BJ (cell line): ENCODE measurements around the gene ZSWIM9. TPM values are rescaled to one million over a fixed set of nuclear protein-coding genes. Genes with fewer than 3 reads are reported as not detected.

ENCODE experiments used
- CTCF ChIA-PET: fragments of 350-600 bp; formaldehyde crosslinking; extraction: SDS; loops from one replicate; lab custom pipeline; 2021; ENCODE audit warnings: antibody characterized with exemption, inconsistent platforms; lab: Yijun Ruan, JAX
- POLR2A ChIA-PET: fragments of 300-600 bp; sonication (Branson Sonifier 250); formaldehyde crosslinking; extraction: SDS; loops from one replicate; lab custom pipeline; 2021; ENCODE audit warnings: antibody characterized with exemption; lab: Charles Lee
- DNase-seq: peaks from one replicate; pipeline ENCODE4 v3.0.0-alpha.2; 2011; ENCODE audit warnings: low read depth
- H3K27me3 ChIP-seq: 2 replicates; pipeline ENCODE4 v1.6.0; 2011; ENCODE audit warnings: low read length; ENCODE audit not compliant: control insufficient read depth, insufficient read depth
- H3K36me3 ChIP-seq: 2 replicates; pipeline ENCODE4 v1.5.1; 2011; ENCODE audit warnings: low read length; ENCODE audit not compliant: control insufficient read depth, insufficient read depth
- H3K4me3 ChIP-seq: 2 replicates; pipeline ENCODE4 v1.5.1; 2011; ENCODE audit warnings: low read depth, mild to moderate bottlenecking, control low read depth, low read length
- CTCF ChIP-seq: IDR thresholded peaks from 2 replicates; pipeline ENCODE4 v1.5.1; 2011; ENCODE audit warnings: low read depth, mild to moderate bottlenecking, control low read depth, inconsistent platforms, low read length, moderate library complexity; ENCODE audit not compliant: insufficient read depth
- polyA plus RNA-seq: library from polyadenylated mRNA; depleted of rRNA; stranded (reverse); fragments of >200 nt; gene quantifications from 2 replicates; pipeline ENCODE4 v1.2.3, GENCODE V29; 2011

The ZSWIM9 gene
- polyA plus RNA-seq, 1 experiment = 0.75 TPM

DNA sequence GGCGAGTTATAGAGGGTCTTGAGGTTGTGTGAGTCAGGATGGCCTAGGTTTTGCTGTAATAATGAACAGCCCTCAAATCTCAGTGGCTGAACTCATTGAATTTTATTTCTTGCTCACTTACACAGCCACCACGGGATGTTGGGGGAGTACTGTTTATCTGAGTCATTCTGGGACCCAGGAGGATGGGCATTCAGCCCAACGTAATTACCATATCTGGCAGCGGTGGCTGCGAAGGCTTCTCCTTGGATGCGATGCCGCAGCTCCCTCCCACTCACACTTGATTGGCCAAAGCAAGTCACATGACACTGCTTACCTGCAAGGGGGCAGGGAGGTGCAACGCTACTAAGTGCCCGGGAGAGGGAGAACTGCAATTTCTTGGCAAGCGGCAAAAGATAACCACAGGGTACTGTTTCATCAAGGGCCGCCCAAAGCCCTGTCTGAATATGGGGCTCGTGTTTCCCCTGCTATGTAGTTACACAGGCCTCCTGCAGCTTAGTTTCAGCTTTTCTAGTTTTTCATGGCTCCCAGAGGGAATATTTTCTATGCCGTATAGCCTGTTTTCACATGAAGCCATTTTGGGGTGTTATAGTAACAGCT is 19.9 kb downstream of the ZSWIM9 start:
- Histone ChIP-seq H3K4me3 (no peak overlapping the region), H3K27me3 (no peaks in the 10 kb centered on the region), H3K36me3 (peaks cover 5% of the 10 kb centered on the region)
- no peak for TF ChIP-seq CTCF
- CTCF ChIA-PET = interaction anchor here (1.5 to 2.1 kb wide), 2 partner anchors 11 to 13 kb away, joined by 3 to 13 read pairs; no protein-coding TSS in a partner anchor
- POLR2A ChIA-PET = no interaction called here
- no peak for DNase-seq

DNA sequence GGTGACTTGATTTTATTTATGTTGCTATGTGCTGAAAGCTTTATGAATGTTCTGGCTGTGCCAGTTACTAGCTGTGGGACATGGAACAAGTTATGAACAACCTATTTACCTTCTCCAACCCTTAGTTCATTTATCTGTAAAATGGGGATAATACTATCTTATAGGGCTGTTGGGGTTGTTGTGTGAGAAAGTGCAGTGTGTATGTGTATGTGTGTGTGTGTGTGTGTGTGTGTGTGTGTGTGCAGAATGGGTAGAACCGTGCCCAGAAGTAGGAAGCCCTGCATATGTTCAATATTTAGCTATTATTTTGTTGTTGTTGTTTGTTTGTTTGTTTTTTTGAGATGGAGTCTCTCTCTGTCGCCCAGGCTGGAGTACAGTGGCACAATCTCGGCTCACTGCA is 20.4 kb downstream of the ZSWIM9 start:
- H3K4me3 ChIP-seq = no peak overlapping the region
- CTCF ChIA-PET = interaction anchor here (0.6 to 2.1 kb wide), 4 partner anchors 12 to 227 kb away, joined by 3 to 13 read pairs (median 3); no protein-coding TSS in a partner anchor
- DNase-seq = no peak
- peaks cover 5% of the 10 kb centered on the region for H3K36me3 ChIP-seq
- POLR2A ChIA-PET = no interaction called here
- no peaks in the 10 kb centered on the region for H3K27me3 ChIP-seq
- no peak for TF ChIP-seq CTCF

DNA sequence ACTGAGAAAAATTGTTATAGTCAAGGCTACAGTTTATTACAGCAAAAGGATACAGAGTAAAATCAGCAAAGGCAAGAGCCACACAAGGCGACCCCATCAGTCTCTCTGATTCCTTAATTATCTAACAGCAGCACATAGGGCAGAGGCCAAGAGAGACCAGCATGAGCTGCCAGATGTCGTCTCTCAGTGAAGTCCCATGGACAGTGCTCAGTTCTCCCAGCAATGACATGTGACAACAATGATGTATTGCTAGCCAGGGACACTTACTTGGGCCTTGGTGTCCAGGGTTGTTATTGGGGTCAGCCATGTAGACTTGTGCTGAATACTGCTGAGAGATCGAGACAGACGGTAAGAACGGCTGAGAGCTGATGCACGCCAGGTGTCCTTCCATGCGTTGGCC is 22.3 kb downstream of the ZSWIM9 start:
- Histone ChIP-seq H3K4me3 (no peak overlapping the region), H3K36me3 (peaks cover 5% of the 10 kb centered on the region), H3K27me3 (no peaks in the 10 kb centered on the region)
- TF ChIP-seq CTCF = no peak
- CTCF ChIA-PET = no interaction called here
- POLR2A ChIA-PET = no interaction called here
- no peak for DNase-seq

DNA sequence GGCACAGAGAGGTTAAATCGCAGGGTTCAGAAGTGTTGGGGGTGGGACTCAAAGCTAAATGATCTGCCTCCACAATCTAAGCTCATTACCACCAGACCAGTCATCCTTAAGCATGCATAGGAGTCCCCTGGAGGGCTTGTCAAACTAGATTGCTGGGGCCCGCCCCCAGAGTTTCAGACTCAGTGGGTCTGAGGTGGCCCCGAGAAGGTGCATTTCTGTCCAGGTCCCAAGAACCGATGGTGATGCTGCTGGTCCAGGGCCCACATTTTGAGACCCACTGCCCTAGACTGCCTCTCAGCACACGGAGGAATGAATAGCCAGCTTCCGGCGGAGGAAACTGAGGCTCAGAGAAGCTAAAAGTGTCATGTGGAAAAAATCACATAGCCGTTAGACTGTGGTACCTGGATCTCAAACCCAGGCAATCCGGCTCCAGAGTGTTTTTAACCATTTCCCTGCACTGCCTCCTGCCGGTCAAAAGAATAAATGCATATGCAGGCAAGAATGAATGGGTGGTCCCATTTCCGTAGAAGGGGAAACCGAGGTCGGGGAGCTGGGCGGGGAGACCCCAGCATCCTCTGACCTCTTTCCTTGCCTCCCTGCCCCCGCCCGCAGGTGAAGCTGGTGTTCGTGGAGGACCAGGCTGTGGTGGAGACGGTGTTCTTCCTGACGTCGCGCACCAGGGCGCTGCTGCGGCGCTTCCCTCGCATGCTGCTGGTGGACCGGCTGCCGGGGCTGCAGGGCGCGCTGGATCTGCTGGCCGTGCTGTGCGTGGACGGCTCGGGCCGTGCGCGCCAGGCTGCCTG is 23.8 kb downstream of the ZSWIM9 start:
- Histone ChIP-seq H3K36me3 (peaks cover 1% of the 10 kb centered on the region; the same call in 1 of the 2 replicates), H3K4me3 (no peak overlapping the region), H3K27me3 (no peaks in the 10 kb centered on the region)
- TF ChIP-seq CTCF = peak; percentile 51
- no peak for DNase-seq
- ChIA-PET POLR2A (no interaction called here), CTCF (interaction anchor here (0.8 to 1.4 kb wide), 4 partner anchors 9 to 23 kb away, joined by 3 to 5 read pairs (median 4); no protein-coding TSS in a partner anchor)
